AG10803 (cell line): ENCODE data around the gene HUS1B.

Experiments
- DNase-seq: peaks from one replicate; pipeline ENCODE4 v3.0.0; 2010; ENCODE audit warnings: low read depth
- H3K4me3 ChIP-seq: 2 replicates; pipeline ENCODE4 v1.5.1; 2011; ENCODE audit warnings: mild to moderate bottlenecking, low read length, control low read depth
- CTCF ChIP-seq: conservative IDR thresholded peaks from 2 replicates; pipeline ENCODE4 v1.5.1; 2011; ENCODE audit warnings: mild to moderate bottlenecking, low read length, control low read depth, inconsistent platforms

The HUS1B gene

GRCh38 chr6:609905-610304 is 47.0 kb downstream of the HUS1B start:
- no peak for DNase-seq
- no peak for TF ChIP-seq CTCF
- no peak overlapping the region for H3K4me3 ChIP-seq

DNA sequence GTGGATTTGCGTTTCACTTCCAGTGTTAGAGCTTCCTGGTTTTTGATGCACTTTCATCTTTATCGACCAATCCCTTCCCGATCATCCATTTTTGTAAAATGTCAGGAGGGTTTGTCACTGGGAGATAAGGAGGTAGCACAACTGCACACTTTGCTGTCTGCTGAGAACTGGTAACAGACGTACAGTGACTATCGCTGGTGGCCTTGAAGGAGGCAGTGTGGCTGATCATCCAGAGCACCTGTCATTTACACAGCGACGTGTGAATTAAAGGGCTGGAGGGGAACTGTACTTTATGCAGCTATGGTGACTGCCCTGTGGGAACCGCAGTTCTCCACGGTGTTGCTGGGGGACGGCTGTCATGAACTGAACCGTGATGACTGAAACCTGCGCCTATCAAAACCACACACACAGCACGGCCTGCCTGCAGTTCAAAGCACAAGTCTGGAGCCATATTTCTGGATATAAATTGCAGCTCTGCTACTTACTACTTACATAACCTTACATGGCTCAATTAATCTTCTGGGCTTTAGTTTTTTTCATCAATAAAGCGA is 50.0 kb downstream of the HUS1B start:
- DNase-seq = no peak
- no peak overlapping the region for H3K4me3 ChIP-seq
- TF ChIP-seq CTCF = no peak
